Measurements from ENCODE around the gene PFKFB4.
"Not testable (repeated sequence)": the region's sequence is repeated elsewhere in the genome, so short reads cannot be mapped to it uniquely, and the experiment has no call there.

PFKFB4 gene

DNA sequence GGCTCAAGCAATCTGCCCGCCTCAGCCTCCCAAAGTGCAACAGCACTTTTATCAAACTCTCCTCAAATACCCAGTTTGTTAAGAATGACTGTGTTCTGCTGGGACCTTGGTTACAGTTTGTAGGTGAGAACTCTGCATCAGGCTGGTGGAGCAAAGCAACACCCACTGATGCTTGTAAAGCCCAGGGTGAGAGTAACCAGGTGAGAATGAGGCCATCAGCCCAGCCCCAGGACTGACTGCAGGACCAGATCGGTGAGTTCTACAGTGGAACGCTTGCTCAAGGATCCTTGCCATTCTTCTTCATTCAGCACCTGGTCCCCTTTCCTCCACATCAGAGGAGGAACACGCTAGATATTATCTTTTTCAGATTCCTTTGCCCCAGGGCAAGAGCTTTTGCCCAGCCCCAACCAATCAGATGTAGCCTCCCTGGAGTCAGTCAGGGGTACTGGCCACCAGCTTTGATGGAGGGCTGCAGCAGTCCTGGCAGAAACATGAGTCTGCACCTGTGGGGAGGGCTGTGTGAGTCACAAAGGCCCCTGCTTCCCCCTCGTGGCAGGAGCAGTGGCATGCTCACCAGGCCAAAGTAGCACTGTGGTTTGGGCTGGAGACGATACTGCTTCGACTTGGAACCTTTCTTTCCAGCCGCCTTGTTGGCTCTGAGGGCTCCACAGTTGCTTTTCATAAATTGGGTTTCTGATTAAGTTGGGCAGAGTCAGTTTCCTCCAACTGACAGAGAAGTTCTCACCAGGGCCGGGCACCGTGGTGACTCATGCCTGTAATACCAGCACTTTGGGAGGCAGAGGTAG lies 49.1 kb downstream of the PFKFB4 start:
- intact Hi-C loops (cut with DNase I) = no loop called here
- DNase-seq = peak in 28 of 42 donors; percentile 14 to 76 (median 33)

- no peak for DNase-seq
- intact Hi-C loops (cut with DNase I) = no loop called here
These were observed 50.6 kb downstream of the PFKFB4 start for GRCh38 chr3:48505968-48506504.

- intact Hi-C loops (cut with DNase I) = no loop called here
- no peak for DNase-seq
These were observed 51.5 kb downstream of the PFKFB4 start for GRCh38 chr3:48505146-48505545.

DNA sequence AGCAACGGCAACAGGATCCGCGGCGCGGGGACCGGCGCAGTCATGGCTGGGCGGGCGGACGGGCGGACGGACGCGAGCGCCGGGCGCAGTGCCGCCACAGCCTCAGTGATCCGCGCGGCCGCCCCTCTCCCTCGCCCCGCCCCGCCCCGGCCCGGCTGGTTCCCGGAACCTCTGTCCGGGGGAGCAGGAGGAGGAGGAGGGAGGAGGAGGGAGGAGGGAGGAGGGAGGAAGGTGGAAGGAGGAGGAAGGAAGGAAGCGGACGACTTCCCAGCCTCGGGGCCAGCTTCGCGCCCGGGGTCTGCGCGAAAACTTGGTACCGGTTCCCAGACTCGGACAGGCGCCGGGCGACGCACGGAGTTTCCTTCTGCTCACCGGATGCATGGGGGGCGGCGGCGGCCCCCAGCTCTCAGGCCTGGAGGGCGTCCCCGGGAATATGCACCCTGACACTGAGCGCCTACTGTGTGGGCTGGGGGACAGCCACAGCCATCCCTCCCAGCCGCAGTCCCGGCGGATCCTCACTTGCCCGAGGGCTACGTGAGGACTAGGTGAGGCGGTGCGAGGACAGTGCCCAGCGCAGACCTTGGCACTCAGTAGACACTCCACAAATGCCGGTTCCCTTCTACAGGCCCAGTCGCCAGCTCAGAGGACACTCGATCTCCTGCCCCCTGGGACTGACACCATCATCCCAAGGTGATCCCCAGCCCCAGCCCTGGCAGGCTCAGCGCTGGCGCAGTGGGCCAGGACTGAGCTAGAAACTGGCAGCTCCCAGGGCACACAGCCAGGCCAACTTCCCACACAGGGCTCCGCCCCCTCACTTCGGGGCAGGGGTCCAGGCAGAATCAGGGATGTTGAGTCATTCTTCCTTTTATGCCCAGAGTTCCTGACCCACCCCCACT lies 52.3 kb downstream of the PFKFB4 start, which contains the start of gene SHISA5:
Gene SHISA5, minus strand, starts transcription at position 124 of the 896 bp plus-strand sequence. Its CDS starts 80 bp downstream, at position 44.
- peak; percentile 24 to 88 (median 68) for DNase-seq
- intact Hi-C loops (cut with DNase I) = no loop called here

DNA sequence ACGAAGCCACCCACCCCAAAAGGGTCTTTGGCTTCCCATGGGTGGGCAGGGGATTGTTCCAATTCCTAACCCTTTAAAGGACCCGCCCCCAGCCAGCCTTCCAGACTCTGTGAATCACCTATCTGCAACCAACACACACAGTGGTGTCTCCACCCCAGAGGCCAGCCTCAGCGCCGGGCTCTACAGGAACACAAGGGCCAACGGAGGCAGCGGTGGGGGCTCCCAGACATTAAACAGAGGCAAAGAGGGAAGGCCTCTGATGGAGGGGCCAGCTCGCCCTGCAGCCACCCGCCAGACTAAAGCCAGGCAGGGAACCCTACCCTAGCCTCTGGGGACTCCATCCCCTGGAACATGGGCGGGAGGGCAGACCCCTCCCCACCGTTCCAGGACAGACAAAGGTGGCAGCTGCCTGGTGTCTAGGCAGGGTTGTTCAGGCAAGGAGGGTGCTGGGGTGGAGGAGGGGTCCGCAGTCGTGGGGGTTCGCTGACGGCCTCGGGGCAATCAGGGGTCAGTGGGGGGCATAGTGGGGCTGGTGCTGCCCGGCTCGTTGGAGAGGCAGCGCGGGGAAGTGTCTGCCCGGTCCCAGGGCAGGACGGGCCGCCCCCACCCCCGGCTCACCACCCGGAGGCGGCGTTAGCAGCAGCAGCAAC lies 53.1 kb downstream of the PFKFB4 start:
- intact Hi-C loops (cut with DNase I) = no loop called here
- peak in 13 of 42 donors; percentile 6 to 68 (median 29) for DNase-seq

DNA sequence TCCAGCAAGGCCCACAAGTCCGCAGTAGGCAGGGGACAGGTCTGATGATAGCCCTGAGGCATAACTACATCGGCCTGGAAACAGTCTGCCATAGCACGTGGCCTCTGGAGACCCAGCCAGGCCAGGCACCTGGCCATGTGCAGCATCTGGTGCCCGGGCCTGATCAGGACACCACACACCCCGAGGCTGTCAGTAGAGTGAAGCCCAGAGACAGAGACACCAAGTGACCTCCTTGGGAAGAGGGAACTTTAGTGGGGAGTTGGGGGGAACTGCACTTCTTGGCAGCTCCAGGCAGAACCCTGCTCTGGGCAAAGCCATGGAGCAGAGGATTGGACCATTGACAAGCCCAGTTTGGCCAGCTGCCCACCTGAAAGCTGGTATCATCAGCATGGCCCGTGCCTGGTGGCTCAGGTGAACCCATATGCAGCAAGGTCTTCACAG lies 53.9 kb downstream of the PFKFB4 start:
- intact Hi-C loops (cut with DNase I) = no loop called here
- DNase-seq = peak in 37 of 42 donors; percentile 15 to 75 (median 40)

DNA sequence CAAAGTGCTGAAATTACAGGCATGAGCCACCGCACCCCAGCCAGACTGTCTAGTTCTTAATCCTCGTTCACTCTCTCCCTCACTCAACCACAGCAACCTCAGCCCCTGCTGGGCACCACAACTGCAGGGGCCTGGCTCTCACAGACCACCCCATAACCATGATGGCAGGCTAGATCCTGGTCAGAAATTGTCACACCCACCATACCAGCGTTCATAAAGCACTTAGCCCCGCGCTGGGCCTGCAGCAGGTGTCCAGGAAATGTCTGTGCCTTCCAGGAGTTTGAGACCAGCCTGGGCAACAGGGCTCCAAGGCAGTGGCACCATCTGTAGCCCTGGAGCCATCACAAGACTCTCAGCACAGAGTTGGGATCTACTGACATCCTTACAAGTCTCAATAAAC lies 54.5 kb downstream of the PFKFB4 start:
- intact Hi-C loops (cut with DNase I) = no loop called here
- no peak for DNase-seq

GRCh38 chr3:48501196-48501595 lies 55.4 kb downstream of the PFKFB4 start:
- DNase-seq = no peak
- intact Hi-C loops (cut with DNase I) = no loop called here

DNA sequence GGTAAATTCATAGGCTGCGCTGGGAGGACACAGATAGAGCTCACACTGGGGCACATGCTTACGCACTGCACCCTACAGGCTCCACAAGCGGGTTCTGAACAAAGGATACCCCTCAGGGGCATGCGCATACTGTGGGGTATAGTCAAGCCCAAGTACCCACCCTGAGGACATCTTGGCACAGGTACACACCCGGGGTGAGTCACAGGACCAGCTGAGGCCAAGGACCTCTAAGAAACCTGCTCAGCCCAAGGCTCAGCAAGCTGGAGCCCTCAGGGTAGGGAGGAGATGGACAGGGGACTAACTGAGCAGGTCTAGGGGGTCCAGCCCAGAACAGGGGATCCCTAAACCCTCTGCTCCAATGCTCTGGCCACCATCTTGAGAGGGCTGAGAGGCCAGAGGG lies 55.9 kb downstream of the PFKFB4 start:
- no peak for DNase-seq
- intact Hi-C loops (cut with DNase I) = no loop called here

DNA sequence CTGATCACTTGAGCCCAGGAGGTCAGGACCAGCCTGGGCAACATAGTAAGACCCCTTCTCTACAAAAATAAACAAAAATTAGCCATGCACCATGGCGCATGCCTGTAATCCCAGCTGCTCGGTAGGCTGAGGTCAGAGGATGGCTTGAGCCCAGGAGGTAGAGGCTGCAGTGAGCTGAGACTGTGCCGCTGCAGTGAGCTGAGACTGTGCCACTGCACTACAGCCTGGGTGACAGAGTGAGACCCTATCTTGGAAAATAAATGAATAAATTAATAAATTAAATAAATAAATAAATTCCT lies 63.5 kb downstream of the PFKFB4 start:
- peak in 8 of 42 donors; percentile 12 to 58 (median 28) for DNase-seq
- intact Hi-C loops (cut with DNase I) = no loop called here

- intact Hi-C loops (cut with DNase I) = no loop called here
- DNase-seq = no peak
These were observed 64.0 kb downstream of the PFKFB4 start for GRCh38 chr3:48492461-48493202.

DNA sequence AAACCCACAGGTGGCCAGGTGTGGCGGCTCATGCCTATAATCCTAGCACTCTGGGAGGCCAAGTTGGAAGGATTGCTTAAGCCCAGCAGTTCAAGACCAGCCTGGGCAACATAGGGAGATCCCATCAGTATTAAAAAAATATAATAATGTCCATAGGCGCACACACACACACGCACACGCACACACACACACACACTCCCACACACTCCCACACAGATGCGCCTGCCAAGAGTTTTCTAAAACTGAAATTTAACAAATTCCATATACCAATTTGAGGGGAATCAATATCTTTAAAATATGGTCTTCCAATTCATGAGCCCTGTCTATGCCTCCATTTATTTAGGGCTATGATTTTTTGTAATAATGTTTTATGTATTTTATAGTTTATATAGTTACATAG lies 69.7 kb downstream of the PFKFB4 start:
- DNase-seq = no peak
- intact Hi-C loops (cut with DNase I) = no loop called here

- DNase-seq; intact Hi-C loops (cut with DNase I): not testable (repeated sequence)
These were observed 73.8 kb downstream of the PFKFB4 start for GRCh38 chr3:48482822-48483221.

DNA sequence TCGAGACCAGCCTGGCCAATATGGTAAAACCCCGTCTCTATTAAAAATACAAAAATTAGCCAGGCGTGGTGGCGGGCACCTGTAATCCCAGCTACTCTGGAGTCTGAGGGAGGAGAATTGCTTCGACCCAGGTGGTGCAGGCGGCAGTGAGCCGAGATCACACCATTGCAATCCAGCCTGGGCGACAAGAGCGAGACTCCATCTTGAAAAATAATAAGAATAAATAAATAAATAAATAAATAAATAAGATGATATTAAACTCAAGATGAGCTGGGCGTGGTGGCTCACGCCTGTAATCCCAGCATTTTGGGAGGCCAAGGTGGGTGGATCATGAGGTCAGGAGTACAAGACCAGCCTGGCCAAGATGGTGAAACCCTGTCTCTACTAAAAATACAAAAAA lies 75.7 kb downstream of the PFKFB4 start:
- intact Hi-C loops (cut with DNase I); DNase-seq: not testable (repeated sequence)

GRCh38 chr3:48478626-48479555 lies 77.7 kb downstream of the PFKFB4 start:
- intact Hi-C loops (cut with DNase I) = no loop called here
- no peak for DNase-seq

GRCh38 chr3:48477959-48478520 lies 78.6 kb downstream of the PFKFB4 start:
- no peak for DNase-seq
- intact Hi-C loops (cut with DNase I) = no loop called here

DNA sequence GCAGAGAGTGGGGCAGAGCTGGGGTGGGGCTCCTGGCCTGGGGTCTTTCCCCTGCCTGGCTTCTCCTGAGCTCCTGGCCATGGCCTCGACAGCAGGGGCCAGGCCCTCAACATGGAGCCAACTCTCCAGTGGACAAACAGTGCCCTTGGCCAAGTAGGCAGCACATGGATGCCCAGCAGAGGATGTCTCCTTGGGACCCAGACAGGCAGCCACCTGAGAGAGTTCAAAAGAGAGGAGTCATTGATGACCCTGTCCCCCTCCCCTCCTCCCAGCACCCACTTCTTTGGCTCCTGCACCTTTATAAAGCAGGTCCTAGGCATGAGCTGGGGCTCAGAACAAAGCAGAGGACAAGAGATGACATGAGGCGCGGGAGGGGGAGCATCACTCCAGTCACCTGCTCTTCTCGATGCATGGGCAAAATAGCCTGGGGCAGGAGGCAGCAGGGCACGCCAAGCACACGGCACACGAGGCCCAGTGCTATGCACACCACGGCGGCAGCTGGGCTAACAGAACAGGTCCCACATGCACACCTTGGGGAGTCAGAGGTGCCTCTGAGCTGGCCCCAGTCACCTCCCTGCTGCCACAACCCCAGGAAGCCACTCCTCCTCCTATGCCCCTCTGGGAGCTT lies 80.1 kb downstream of the PFKFB4 start:
- intact Hi-C loops (cut with DNase I) = no loop called here
- no peak for DNase-seq
